ENCODE data around the gene ZNF511. TPM values are rescaled to one million over a fixed set of nuclear protein-coding genes. Genes with fewer than 3 reads are reported as not detected.

ZNF511 gene
- total RNA-seq, 1 experiment from 2014 or later, result 49.0 TPM

DNA sequence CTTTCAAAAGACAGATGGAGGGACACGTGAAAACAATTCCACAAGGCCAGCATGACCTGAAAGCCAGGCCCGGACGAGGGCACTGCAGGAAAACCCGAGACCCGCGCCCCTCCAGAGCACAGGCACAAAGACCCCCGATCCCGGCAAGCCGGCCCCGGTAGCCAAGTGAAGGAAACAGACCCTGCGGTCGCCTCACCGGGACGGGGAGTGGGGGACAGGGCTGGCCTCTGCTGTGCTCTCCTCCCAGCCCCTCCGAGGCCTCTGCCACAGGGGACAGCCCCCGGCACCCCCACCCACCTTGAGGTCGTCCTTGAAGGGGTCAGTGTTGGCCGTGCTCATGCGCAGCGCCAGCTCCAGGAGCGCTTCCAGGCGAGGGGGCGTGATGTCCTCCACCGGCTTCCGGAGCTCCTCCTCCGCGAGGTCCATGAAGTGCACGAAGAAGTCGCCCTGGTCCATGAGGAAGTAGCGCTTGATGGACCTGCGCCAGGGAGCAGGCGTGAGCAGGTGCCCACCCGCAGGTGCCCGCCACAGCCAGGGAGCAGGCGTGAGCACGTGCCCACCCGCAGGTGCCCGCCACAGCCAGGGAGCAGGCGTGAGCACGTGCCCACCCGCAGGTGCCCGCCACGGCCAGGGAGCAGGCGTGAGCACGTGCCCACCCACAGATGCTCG is 20.7 kb upstream of the ZNF511 start:
- POLR2A ChIA-PET, result no interaction called here
- no peak overlapping the region for H3K4me3 ChIP-seq (replicated peaks in 1 of 2; ENCODE audit: low read depth in 1 of 2, low read length in 2 of 2)
- intact Hi-C loops (cut with micrococcal nuclease), result no loop called here

More for the DNA sequence above, 20.7 kb upstream of the ZNF511 start:
- ChIA-PET CTCF (no interaction called here), RAD21 (ENCODE audit: low non-redundant PET in 1 of 2, low total read pairs in 2 of 2, uncharacterized antibody in 2 of 2, unreplicated experiment in 2 of 2) (no interaction called here)
- H3K27me3 ChIP-seq (ENCODE audit: insufficient read depth, low read length), result no peaks in the 10 kb centered on the region
- H3K27ac ChIP-seq (ENCODE audit: low read depth, low read length), result no peak overlapping the region
- H3K9me2 ChIP-seq (ENCODE audit: insufficient read depth), result no peaks in the 10 kb centered on the region
- no peak overlapping the region for H3K9ac ChIP-seq (ENCODE audit: low read length)
- H3K9me3 ChIP-seq (ENCODE audit: control insufficient read depth in 1 of 2, insufficient read depth in 1 of 2, low read depth in 1 of 2, low read length in 2 of 2), result no peaks in the 10 kb centered on the region
- no peak overlapping the region for H3K4me2 ChIP-seq (ENCODE audit: low read length)
- DNase-seq (ENCODE audit: low read depth, low spot score), result no peak
- TF ChIP-seq, protein P1, sequence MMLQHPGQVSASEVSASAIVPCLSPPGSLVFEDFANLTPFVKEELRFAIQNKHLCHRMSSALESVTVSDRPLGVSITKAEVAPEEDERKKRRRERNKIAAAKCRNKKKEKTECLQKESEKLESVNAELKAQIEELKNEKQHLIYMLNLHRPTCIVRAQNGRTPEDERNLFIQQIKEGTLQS (IDR thresholded peaks at IDR 0.05), result no peak
- TF ChIP-seq ZFX (IDR thresholded peaks at IDR 0.05) (no peak), POLR2A (IDR thresholded peaks at IDR 0.05; ENCODE audit: borderline replicate concordance, extremely low read depth, insufficient read depth, insufficient read length) (no peak), ZNF274 (IDR thresholded peaks at IDR 0.05; ENCODE audit: low read depth, low read length) (no peak), CEBPB (IDR thresholded peaks at IDR 0.05; ENCODE audit: low read depth) (no peak), RAD21 (IDR thresholded peaks at IDR 0.05; ENCODE audit: low read depth) (no peak), EGR1 (IDR thresholded peaks at IDR 0.05; ENCODE audit: low read depth) (no peak), EZH2phosphoT487 (IDR thresholded peaks at IDR 0.05; ENCODE audit: borderline replicate concordance) (no peak), SIN3A (IDR thresholded peaks at IDR 0.05; ENCODE audit: low read depth) (no peak), ELF1 (IDR thresholded peaks at IDR 0.05; ENCODE audit: borderline replicate concordance, low read depth) (no peak), SRF (IDR thresholded peaks at IDR 0.05; ENCODE audit: low read depth) (no peak), JUND (IDR thresholded peaks at IDR 0.05) (no peak), EZH2 (IDR thresholded peaks at IDR 0.05) (no peak), YY1 (IDR thresholded peaks at IDR 0.05; ENCODE audit: extremely low read depth, insufficient replicate concordance, low read depth, low read length) (no peak)
- TF ChIP-seq, protein P2, sequence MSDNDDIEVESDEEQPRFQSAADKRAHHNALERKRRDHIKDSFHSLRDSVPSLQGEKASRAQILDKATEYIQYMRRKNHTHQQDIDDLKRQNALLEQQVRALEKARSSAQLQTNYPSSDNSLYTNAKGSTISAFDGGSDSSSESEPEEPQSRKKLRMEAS (IDR thresholded peaks at IDR 0.05), result no peak
- TF ChIP-seq, protein P3, sequence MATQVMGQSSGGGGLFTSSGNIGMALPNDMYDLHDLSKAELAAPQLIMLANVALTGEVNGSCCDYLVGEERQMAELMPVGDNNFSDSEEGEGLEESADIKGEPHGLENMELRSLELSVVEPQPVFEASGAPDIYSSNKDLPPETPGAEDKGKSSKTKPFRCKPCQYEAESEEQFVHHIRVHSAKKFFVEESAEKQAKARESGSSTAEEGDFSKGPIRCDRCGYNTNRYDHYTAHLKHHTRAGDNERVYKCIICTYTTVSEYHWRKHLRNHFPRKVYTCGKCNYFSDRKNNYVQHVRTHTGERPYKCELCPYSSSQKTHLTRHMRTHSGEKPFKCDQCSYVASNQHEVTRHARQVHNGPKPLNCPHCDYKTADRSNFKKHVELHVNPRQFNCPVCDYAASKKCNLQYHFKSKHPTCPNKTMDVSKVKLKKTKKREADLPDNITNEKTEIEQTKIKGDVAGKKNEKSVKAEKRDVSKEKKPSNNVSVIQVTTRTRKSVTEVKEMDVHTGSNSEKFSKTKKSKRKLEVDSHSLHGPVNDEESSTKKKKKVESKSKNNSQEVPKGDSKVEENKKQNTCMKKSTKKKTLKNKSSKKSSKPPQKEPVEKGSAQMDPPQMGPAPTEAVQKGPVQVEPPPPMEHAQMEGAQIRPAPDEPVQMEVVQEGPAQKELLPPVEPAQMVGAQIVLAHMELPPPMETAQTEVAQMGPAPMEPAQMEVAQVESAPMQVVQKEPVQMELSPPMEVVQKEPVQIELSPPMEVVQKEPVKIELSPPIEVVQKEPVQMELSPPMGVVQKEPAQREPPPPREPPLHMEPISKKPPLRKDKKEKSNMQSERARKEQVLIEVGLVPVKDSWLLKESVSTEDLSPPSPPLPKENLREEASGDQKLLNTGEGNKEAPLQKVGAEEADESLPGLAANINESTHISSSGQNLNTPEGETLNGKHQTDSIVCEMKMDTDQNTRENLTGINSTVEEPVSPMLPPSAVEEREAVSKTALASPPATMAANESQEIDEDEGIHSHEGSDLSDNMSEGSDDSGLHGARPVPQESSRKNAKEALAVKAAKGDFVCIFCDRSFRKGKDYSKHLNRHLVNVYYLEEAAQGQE (IDR thresholded peaks at IDR 0.05; ENCODE audit: low read depth), result no peak
- TF ChIP-seq, protein P4, sequence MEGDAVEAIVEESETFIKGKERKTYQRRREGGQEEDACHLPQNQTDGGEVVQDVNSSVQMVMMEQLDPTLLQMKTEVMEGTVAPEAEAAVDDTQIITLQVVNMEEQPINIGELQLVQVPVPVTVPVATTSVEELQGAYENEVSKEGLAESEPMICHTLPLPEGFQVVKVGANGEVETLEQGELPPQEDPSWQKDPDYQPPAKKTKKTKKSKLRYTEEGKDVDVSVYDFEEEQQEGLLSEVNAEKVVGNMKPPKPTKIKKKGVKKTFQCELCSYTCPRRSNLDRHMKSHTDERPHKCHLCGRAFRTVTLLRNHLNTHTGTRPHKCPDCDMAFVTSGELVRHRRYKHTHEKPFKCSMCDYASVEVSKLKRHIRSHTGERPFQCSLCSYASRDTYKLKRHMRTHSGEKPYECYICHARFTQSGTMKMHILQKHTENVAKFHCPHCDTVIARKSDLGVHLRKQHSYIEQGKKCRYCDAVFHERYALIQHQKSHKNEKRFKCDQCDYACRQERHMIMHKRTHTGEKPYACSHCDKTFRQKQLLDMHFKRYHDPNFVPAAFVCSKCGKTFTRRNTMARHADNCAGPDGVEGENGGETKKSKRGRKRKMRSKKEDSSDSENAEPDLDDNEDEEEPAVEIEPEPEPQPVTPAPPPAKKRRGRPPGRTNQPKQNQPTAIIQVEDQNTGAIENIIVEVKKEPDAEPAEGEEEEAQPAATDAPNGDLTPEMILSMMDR (IDR thresholded peaks at IDR 0.05 in 2 of 3, conservative IDR thresholded peaks at IDR 0.05 in 1 of 3; ENCODE audit: borderline replicate concordance in 1 of 3, insufficient read depth in 1 of 3, low read depth in 2 of 3, low read length in 2 of 3), result no peak
- TF ChIP-seq, protein P5, sequence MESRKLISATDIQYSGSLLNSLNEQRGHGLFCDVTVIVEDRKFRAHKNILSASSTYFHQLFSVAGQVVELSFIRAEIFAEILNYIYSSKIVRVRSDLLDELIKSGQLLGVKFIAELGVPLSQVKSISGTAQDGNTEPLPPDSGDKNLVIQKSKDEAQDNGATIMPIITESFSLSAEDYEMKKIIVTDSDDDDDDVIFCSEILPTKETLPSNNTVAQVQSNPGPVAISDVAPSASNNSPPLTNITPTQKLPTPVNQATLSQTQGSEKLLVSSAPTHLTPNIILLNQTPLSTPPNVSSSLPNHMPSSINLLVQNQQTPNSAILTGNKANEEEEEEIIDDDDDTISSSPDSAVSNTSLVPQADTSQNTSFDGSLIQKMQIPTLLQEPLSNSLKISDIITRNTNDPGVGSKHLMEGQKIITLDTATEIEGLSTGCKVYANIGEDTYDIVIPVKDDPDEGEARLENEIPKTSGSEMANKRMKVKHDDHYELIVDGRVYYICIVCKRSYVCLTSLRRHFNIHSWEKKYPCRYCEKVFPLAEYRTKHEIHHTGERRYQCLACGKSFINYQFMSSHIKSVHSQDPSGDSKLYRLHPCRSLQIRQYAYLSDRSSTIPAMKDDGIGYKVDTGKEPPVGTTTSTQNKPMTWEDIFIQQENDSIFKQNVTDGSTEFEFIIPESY (IDR thresholded peaks at IDR 0.05; ENCODE audit: extremely low read depth, insufficient replicate concordance, low read length), result no peak
- H3K36me3 ChIP-seq (ENCODE audit: control insufficient read depth in 1 of 2, insufficient read depth in 2 of 2, low read length in 2 of 2), result no peaks in the 10 kb centered on the region
- no peaks in the 10 kb centered on the region for H4K20me1 ChIP-seq (ENCODE audit: insufficient read depth)
- H3K79me2 ChIP-seq (ENCODE audit: insufficient read depth, low read length), result no peaks in the 10 kb centered on the region
- ATAC-seq, result no peak
- BruUV-seq (replicated peaks), result no TSS peak
- H3K4me1 ChIP-seq (ENCODE audit: control insufficient read depth in 1 of 2, insufficient read depth in 2 of 2, low read length in 2 of 2), result no peaks in the 10 kb centered on the region
- no peak overlapping the region for H2AFZ ChIP-seq (ENCODE audit: low read depth, low read length, poor library complexity, severe bottlenecking)

All from HCT116 (cell line).